ENCODE results near the gene DMAC1.
A peak's percentile ranks its signal among the peaks of the same experiment; 100 is the strongest.

DMAC1 gene, protein sequence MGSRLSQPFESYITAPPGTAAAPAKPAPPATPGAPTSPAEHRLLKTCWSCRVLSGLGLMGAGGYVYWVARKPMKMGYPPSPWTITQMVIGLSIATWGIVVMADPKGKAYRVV

DNA sequence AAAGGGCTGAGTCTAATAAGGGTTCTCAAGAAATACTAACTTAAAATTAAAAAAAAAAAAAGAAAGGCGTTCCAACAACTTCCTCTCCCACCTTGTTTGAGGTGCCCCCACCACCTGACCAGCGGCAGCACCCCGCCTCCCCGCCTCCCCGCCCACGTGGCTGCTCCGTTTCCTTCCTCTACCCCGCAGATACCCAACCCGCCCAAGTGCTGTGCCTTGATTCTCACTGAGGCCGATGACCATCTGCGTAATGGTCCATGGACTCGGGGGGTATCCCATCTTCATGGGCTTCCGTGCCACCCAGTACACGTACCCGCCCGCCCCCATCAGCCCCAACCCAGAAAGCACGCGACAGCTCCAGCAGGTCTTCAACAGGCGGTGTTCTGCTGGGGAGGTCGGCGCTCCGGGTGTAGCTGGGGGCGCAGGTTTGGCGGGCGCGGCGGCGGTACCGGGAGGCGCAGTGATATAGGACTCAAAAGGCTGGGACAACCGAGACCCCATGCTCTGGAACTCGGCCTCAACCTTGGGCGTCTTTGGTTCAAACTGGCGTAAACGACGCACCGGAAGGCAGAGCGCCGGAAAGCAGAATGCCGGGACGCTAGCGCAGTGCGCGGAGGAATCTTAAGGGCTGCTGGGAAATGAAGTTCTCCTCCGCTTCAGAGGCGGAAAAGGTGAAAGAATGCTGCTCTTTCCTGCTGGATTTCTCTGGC, at the start of gene DMAC1:
Gene DMAC1 (minus strand): TSS at position 545 of the 710 bp plus-strand sequence. CDS start 44 bp downstream, at position 501.
- FAIRE-seq, result peak; percentile 23

- no peak for FAIRE-seq
Measured at GRCh38 chr9:7849362-7849761, 49.8 kb upstream of the DMAC1 start.

DNA sequence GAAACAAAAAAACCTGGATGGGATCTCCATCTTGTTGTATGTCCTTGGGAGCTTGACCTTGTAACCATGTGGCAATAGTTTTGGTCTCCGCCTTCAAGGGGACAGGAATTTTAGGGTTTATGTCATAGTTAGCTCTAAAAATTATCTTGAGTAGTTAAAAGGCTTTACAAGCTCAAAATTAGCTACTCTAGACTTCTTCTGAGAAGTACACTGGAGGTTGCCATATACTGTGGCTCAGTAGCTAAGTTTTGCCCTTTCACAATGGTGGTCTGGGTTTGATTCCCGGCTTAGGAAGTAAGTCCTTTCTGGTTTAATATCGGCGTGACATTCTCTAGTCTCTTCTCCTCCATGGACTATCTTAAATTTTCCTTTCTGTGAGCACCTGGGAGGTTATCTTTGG, 48.9 kb upstream of the DMAC1 start:
- no peak for FAIRE-seq

DNA sequence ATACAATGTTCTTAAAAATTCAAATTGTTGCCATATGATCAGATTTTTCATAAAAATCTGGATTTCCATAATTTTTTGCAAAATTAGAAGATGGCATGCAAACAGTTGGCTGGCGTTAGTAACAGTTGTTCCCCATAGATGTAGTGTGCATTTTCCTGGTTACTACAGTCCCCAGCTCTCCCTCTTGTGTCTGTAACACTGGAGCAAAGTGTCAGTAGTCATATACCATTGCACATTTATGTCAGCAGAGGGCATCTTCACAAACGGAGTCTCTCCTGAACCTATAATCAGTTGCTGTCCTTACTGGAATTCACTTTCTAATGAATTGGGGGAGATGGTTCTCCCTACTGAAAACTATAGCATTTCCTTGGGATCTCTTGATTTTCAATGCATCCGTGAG, 44.7 kb upstream of the DMAC1 start:
- no peak for FAIRE-seq

DNA sequence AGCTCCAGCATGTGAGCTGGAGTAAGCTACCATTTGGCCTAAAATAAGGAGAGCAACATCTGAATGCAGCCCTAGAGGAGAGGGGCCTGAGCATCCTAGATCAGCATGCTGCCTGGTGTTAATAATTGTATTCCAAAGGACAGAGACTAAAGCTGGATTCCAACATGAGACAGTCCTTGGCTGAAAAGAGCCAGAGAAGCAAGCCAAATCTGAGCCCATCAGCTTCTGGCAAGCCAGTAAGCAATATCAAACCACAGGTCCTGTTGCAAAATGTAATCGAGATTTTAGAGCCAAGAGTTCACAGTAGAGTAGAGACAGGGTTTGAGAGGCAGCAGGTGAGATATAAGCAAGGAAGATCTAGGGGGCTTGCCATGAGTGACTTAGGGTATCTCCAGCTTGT, 42.3 kb upstream of the DMAC1 start:
- FAIRE-seq, result no peak

DNA sequence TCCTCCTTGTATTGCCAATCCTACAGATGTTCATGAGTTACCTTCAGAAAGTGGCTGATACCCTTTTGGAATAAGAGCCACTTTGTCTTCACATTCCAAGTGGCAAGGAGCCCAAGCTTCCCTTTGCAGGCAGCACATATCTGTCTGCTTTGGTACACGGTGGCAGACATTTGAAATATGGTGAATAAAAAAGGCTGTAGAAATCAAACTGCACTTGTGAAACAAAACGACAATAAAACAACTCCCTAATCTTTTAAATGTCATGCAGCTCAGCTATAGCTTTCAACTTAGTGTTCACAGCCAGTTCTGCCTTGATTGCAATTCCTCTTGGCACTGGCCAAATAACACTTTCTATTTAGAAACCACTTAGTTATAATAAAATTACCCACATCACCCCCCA, 35.0 kb upstream of the DMAC1 start:
- no peak for FAIRE-seq

DNA sequence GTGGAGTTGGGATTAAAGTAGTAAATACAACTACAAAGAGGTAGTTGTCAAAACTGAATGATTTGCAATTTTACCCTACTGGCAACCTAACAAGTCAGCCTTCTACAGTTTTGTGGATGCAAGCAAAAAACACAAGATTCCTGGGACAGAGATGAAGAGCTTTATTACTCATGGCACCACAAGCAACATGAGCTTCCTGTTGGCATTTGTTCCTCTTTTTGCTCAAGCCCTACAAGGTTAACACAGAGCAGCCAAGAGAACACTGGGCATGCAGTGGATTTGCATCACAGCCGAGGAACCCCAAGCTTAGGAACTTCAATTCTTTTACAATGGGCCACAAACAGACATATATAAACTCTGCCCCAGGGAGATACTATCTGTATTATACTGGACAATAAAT, 28.8 kb upstream of the DMAC1 start:
- FAIRE-seq, result no peak

- FAIRE-seq, result no peak
Measured at GRCh38 chr9:7827792-7828191, 28.2 kb upstream of the DMAC1 start.

DNA sequence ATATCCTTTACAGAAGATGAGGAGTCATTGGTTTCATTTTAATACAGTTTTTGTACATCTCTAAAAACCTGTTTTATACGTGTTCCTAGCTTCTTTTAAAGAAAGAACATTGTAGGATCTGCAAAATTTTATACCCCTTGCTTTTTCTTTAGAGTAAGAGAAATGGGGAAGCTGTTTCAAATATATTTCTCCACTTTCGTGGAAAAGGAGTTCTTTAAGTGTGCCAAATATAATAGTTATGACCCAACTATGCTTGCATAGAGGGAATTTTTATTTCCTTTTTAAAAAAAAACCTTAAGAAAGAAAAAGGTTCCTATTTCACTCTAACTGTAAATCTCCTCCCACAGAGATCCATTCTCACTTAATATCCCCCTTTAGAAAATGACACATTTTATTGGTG, 27.5 kb upstream of the DMAC1 start:
- FAIRE-seq, result no peak

- no peak for FAIRE-seq
Measured at GRCh38 chr9:7823651-7824050, 24.1 kb upstream of the DMAC1 start.

- no peak for FAIRE-seq
Measured at GRCh38 chr9:7819984-7820383, 20.4 kb upstream of the DMAC1 start.

DNA sequence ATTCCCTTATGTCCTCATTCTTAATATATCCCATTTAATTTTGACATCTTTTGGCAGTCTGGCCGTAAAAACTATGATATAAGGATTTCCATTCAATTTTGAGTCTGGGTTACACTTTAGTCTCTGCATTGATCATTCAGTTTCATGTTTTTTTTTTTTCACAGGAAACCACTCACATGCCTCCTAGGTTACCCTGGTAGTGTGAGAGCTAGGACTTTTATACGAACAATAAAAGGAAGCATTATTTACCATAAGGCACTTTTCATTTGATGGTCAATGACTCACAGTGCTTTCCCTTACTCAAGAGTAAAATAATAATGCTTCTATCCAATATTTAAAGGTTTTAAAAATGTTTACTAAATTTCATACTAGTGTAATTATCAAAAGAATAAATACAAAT, 16.4 kb upstream of the DMAC1 start:
- no peak for FAIRE-seq

DNA sequence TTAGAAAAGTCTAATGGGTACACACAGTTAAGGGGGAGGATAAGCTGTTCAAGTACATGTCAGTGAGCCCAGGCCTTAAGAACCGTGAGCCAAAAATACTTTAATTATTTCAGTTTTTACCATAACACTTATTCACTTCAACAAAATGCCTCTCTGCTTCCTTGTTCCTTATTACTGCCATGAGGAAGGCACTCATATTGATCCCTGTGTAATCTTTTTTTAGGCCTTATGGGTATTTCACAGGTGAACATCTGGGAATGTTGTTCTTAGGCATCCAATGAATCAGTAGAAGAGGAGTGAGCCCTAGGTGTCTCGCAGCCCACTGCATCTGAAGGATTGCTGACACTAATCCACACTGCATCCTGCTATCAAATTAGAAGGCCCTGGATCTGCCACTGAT, 13.5 kb upstream of the DMAC1 start:
- FAIRE-seq, result no peak

GRCh38 chr9:7811677-7812076, 12.1 kb upstream of the DMAC1 start:
- no peak for FAIRE-seq

DNA sequence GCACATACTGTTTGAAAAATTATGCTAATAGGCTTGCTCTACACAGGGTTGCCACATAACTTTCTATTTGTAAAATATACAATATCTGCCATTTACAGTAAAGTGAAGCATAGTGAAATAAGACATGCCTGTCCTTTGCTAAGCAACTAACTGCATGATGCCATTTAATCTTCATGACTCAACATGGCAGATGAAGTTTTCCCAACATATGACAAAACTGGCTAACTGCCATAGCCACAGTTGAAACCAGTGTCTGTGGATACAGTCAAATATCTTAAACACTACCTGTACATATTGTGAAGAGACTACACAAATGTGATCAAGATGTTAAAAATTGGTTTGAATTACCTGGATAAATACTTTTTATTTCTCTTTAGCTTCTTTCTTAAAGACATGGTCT, 3.1 kb upstream of the DMAC1 start:
- FAIRE-seq, result no peak

DNA sequence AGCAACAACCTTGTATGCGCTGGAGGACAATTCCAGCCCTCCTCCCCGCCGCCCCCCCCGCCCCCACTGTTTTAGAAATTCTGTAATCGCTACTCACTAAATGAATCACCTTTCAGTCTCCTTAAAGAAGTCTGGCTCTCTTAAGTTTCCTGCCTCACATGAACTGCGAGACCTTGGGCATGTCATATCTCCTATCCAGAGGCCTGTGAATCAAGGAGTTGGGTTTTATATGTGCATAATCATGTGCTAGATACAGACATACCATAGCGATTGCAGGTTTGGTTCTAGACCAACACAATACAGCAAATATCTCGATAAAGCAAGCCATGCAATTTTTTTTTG, 337 bp upstream of the DMAC1 start:
- no peak for FAIRE-seq

- no peak for FAIRE-seq
Measured at GRCh38 chr9:7794196-7794595, 5.4 kb downstream of the DMAC1 start.

DNA sequence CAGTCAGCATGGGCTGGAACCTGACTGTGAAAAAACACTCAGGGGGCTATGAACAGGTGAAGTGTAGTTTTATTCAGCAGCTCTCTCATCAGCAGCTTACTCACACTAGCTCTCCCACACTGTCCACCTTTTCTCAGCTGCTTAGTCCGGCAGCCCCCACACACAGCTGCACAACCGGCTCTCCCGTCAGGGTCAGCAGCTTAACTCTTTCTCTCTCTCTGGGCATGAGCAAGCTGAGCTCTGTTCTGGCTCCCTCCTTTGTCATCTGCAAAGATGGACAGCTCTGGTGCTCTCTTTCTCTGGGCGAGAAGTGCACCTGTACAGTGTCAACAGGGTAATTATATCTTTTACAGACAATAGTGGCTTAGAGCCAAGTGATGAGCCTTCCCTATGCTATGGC, 8.2 kb downstream of the DMAC1 start:
- FAIRE-seq, result no peak

- no peak for FAIRE-seq
Measured at GRCh38 chr9:7790819-7791182, 8.8 kb downstream of the DMAC1 start.

DNA sequence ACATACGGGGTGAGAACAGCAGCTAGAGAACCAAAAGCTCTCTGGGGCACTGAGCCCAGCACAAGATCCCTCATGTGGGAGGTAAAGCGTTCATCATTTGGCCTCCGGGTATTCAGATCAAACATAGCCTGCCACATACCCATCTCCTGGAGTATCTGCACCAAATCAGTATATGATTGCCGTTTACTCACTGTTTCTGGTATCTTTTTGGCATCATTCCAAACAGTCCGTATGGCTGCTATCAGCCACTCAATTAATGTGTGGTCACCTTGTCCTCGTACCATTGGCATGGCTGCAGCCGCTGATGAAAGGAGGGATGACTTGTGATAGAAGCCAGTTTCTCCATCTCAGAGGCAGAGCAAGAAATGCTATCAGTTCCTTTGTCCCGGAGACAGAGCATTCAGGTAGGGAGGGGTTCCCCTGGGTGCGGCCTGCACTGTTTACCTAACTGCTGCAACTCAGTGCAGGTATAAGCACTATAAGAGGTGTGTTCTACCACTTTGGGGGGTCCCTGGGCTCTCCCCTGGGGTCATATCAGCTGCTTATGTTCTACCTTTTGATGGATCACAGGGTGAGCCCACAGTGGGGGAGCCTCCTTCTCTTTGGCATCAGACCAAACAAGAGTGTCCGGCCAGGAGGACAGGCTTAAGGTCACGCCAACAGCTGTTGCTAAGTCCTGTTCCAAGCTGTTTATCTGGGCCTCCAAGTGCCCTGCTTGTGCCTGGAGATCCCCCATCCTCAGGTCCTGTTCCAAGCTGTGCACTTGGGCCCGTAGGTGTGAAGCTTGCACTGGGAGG, 9.4 kb downstream of the DMAC1 start:
- FAIRE-seq, result no peak

DNA sequence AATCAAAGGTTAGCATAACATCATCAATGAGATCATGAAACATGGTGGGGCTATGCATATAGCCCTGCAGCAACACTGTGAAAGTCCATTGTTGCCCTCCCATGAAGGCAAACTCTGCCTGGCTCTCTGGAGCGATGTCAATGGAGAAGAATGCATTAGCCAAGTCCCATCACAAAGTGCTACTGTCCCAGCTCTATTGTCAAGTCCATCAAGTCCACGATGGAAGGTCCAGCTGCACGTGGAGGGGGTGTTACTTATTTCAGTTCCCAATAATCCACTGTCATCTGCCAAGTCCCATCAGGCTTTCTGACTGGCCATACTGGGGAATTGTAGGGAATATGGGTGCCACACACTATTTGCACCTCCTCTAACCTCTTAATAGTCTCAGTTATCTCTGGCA, 10.8 kb downstream of the DMAC1 start:
- no peak for FAIRE-seq

GRCh38 chr9:7785813-7786212, 13.8 kb downstream of the DMAC1 start:
- FAIRE-seq, result no peak

DNA sequence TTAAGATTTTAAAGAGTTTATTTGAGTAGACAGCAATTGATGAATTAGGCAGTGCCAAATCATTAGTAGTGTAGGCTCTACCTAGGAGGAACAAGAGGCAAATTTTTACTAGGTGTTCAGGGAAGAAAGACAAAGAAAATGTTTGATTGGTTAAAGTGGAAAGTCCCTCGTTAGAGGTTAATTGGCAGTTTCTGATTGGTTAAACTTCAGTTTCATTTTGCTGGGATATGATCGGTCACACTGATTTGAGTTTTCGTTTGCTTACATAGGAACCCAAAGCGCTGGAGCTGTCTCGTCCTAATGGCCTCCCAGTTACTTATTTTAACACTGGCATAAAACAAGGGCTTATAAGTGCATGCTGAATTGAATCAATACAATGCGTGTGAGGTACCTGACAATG, 15.1 kb downstream of the DMAC1 start:
- FAIRE-seq, result no peak

DNA sequence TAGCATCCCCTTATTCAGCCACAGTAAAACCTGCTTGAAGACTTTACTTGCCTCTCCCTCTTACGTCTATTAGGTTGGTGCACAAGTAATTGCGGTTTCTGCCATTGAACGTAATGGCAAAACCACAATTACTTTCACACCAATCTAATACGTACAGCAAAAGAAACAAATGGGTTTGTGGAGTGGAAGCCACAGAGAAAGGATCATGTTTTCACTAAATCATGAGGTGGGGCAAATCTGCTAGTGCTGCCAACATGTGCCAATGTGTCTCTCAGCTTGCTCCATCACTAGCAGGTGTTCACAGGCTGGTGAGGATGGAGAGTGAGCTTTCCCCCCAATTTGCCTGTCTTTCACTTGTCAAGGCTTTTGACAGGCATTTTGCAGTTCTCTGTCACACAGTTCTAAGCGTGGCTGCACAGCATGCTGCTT, 15.9 kb downstream of the DMAC1 start:
- no peak for FAIRE-seq

All from TTC549 (cell line).